Ovary (tissue), 9 donors: ENCODE measurements around the gene NDUFS6. TPM values are rescaled to one million over a fixed set of nuclear protein-coding genes. Genes with fewer than 3 reads are reported as not detected.

ENCODE experiments used
- DNase-seq, 5 donors: peaks; one replicate each; pipeline ENCODE4 v3.0.0-alpha.2; 2019 to 2020
- H3K27ac ChIP-seq, 2 donors: fragments of 200-600 bp; one replicate each; pipeline versions ENCODE4 v1.5.1 to v1.8.0; 2019 to 2022
- H3K27me3 ChIP-seq: fragments of 200-600 bp; one replicate; pipeline ENCODE4 v1.8.0; 2022
- H3K36me3 ChIP-seq: fragments of 200-600 bp; sonication (generic); one replicate; pipeline ENCODE4 v1.5.1; 2019
- H3K4me1 ChIP-seq: one replicate; pipeline ENCODE4 v1.8.1; 2013; ENCODE audit warnings: mild to moderate bottlenecking, moderate library complexity; ENCODE audit not compliant: insufficient read depth
- H3K4me3 ChIP-seq: fragments of 200-600 bp; sonication (generic); one replicate; pipeline ENCODE4 v1.5.1; 2017
- H3K9me3 ChIP-seq, 2 donors: fragments of 200-600 bp in 1 of 2; sonication (generic) in 1 of 2; one replicate each; pipeline versions ENCODE4 v1.5.1 to v1.8.1; 2013 to 2019; ENCODE audit warnings: mild to moderate bottlenecking in 1 of 2, moderate library complexity in 1 of 2
- EP300 ChIP-seq: sonication (generic); formaldehyde crosslinking; IDR thresholded peaks from one replicate; pipeline ENCODE4 v1.6.1; 2017; ENCODE audit warnings: antibody characterized with exemption
- POLR2A ChIP-seq: fragments of 450-650 bp; IDR thresholded peaks from one replicate; pipeline ENCODE4 v1.6.1; 2017; ENCODE audit warnings: antibody characterized with exemption, mild to moderate bottlenecking, moderate library complexity
- WGBS, 3 donors: extraction: QIAGEN DNeasy Blood & Tissue Kit in 1 of 3; methylation state at CpG; one replicate each; pipeline versions ENCODE4 v1.1.5 to v1.1.7; 2013 to 2017; 5-methylcytosine and 5-hydroxymethylcytosine counted together
- intact Hi-C, 4 donors: fragments of 100-400 bp; cut with DNase I; formaldehyde crosslinking; loops; one replicate each; pipeline versions ENCODE4 v1.11.0 to v1.15.1; 2022 to 2023
- polyA plus RNA-seq, 2 donors: library from polyadenylated mRNA; stranded (reverse); fragments of 200-250 nt in 1 of 2; fragments of 350-450 nt in 1 of 2; fragmentation: Illumina TruSeq in 1 of 2; extraction: RNeasy Lipid Tissue Mini Kit (QIAGEN cat#74804) in 1 of 2; gene quantifications; one replicate each; pipeline ENCODE4 v1.2.3, GENCODE V29; 2013 to 2014
- total RNA-seq, 7 donors: library from RNA; depleted of rRNA in 2 of 7; stranded (reverse); fragments of >200 nt in 2 of 7; fragmentation: NEBNext Ultra II Directional in 3 of 7; extraction: Animal tissue kit (Norgen Biotek cat#: 25700) in 3 of 7; gene quantifications; one replicate each; pipeline versions ENCODE4 v1.1.0 to v1.2.4, GENCODE V29; 2016 to 2023
- TF ChIP-seq, protein P1 (sequence below), 3 donors: fragments of 450-650 bp in 2 of 3; fragments of 200-600 bp in 1 of 3; IDR thresholded peaks; one replicate each; pipeline versions ENCODE4 v1.5.1 to v1.8.0; 2016 to 2022; ENCODE audit warnings: antibody characterized with exemption in 3 of 3, mild to moderate bottlenecking in 1 of 3
- donor health status: DM: no; HTN: no; CAD: no; lungs with moderate emphysema.
- donor health status: DM: no; HTN: no; CAD: no.
- donor health status: Bipolar disorder and iron deficiency.
- donor health status: DM: yes; HTN: yes; CAD: no.
- donor health status: DM: no; HTN: no; CAD: no.
- donor health status: DM: yes; HTN: yes; CAD: no.

NDUFS6 gene
- total and polyA plus RNA-seq, 9 donors = 16.3 to 50.8 (median 21.5) TPM

DNA sequence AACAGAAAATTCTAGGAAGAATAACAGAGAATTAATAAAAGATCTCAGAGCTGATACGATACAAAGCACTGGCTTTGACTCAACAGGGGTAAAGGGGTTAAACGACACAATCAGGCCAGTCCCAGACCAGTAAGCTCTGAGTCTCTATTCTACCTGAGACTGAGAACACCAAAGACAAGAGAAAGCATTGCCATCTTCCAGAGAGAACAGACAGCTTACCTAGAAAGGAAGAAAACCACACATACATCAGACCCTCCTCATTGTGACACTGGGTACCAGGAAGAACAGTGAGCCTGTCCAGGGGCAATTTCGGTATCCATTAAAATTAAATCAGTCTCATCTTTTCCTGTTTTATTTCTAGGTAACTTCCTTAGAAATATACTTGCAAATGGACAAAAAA is 42.6 kb upstream of the NDUFS6 start:
- DNase-seq = no peak
- Histone ChIP-seq H3K27me3 (no peaks in the 10 kb centered on the region), H3K36me3 (no peaks in the 10 kb centered on the region), H3K4me1 (no peaks in the 10 kb centered on the region), H3K4me3 (no peak overlapping the region), H3K27ac (no peak overlapping the region), H3K9me3 (no peaks in the 10 kb centered on the region)
- TF ChIP-seq EP300 (no peak), POLR2A (no peak)
- TF ChIP-seq, protein P1, sequence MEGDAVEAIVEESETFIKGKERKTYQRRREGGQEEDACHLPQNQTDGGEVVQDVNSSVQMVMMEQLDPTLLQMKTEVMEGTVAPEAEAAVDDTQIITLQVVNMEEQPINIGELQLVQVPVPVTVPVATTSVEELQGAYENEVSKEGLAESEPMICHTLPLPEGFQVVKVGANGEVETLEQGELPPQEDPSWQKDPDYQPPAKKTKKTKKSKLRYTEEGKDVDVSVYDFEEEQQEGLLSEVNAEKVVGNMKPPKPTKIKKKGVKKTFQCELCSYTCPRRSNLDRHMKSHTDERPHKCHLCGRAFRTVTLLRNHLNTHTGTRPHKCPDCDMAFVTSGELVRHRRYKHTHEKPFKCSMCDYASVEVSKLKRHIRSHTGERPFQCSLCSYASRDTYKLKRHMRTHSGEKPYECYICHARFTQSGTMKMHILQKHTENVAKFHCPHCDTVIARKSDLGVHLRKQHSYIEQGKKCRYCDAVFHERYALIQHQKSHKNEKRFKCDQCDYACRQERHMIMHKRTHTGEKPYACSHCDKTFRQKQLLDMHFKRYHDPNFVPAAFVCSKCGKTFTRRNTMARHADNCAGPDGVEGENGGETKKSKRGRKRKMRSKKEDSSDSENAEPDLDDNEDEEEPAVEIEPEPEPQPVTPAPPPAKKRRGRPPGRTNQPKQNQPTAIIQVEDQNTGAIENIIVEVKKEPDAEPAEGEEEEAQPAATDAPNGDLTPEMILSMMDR (IDR thresholded peaks at IDR 0.05) = no peak
- intact Hi-C loops = no loop called here
- 79 to 90% (median 87%) methylated on average over 3 of the region's 3 CpGs for WGBS, 3 donors

DNA sequence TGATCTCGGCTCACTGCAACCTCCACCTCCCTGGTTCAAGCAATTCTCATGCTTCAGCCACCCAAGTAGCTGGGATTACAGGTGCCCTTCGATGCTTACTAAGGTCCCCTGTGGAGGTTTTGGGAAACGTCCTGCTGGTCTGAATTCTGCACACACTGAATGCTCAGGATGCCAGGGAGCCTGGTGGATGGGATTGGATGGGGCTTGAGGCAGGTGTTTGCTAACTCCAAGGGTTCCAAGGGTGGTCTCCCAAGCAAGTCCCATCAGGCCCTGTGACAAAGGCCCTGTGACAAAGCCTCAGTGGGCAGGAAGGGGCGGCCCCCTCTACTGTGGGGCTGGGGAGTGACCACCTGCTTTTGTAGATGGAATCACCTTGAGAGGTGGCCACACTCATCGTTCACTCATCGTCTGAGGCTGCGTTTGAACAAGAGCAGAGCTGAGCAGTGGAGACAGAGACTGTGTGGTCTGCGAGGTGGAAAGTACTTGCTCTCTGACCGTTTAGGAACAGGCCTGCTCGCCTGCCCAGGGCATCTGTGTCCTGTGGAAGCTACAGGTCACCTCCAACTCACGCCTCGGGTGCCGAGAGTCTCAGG is 41.7 kb upstream of the NDUFS6 start:
- H3K4me3 ChIP-seq = no peak overlapping the region
- H3K27me3 ChIP-seq = no peaks in the 10 kb centered on the region
- H3K4me1 ChIP-seq = no peaks in the 10 kb centered on the region
- DNase-seq = peak in 3 of 5 donors; percentile 1 to 15 (median 2)
- no peak overlapping the region for H3K27ac ChIP-seq
- TF ChIP-seq EP300 (no peak), POLR2A (no peak)
- TF ChIP-seq, protein P1 (IDR thresholded peaks at IDR 0.05) = no peak
- no peaks in the 10 kb centered on the region for H3K9me3 ChIP-seq
- intact Hi-C loops = no loop called here
- no peaks in the 10 kb centered on the region for H3K36me3 ChIP-seq
- WGBS, 3 donors = 75 to 81% (median 79%) methylated on average over 13 of the region's 13 CpGs

DNA sequence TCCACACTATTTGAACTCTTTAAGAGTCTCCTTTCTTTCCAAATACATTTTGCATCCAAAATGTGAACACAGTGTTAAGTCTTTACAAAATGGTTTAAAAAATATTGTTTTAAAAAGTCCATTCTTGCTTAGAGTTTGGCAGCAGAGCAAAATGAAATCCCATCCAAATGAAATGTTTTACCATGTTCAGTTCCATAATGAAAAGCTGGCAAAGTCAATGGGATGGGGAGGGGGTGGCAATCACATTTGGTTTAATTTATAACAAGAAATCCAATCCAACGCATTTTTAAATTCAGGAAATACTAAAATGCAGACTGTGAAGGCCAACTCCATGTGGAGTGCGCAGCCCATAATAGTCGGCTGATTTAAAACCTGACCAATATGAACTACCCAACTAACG is 41.0 kb upstream of the NDUFS6 start:
- TF ChIP-seq EP300 = no peak
- TF ChIP-seq, protein P1 (IDR thresholded peaks at IDR 0.05) = no peak
- Histone ChIP-seq H3K9me3 (no peaks in the 10 kb centered on the region), H3K4me1 (no peaks in the 10 kb centered on the region), H3K4me3 (no peak overlapping the region), H3K27ac (no peak overlapping the region), H3K27me3 (no peaks in the 10 kb centered on the region), H3K36me3 (no peaks in the 10 kb centered on the region)
- DNase-seq = no peak
- WGBS, 3 donors = 60 to 75% (median 72%) methylated on average over 4 of the region's 4 CpGs
- intact Hi-C loops = loop anchor here in 3 of 4 donors (10.0 kb wide), 2 partner anchors 275 to 285 kb away; no protein-coding TSS in a partner anchor

DNA sequence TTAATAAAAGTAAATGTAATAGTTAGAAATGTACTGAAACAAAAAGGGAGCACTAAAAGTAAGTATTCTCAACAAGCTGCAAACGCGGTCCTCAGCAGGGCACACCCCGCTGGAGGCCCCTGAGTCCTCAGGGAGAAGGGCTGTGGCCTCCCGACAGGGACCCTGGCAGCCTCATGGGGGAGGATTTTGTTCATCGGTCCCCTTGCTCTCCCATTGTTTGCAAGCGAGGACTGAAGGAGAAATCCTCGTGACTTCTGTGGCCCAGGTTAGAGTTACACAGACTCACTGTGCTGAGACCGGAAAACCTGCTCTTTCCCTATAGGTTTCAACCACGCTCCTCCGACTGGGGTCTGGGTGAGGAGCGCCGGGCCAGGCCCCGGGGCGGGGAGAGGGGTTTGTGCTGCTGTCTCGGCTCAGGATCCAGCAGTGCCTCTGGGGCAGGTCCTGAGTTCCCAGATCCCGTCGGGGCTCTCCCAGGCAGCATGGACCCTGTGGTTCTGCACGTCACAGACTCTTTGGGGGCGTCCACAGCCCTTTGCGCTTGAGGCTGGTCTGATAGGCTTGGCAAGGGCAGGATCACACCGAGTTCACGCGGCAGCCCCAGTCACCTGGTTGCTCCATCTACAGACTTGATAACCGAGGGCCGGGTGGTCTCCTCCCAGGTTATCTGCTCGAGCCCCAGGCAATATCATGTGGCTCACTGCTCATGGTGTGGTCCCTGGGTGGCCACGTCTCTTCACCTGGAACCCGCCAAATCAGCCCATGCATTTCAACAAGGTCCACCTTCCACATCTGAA is 40.4 kb upstream of the NDUFS6 start:
- H3K9me3 ChIP-seq = no peaks in the 10 kb centered on the region
- H3K27ac ChIP-seq = no peak overlapping the region
- peak in 3 of 5 donors; percentile 4 to 12 (median 6) for DNase-seq
- WGBS, 3 donors = 69 to 73% (median 69%) methylated on average over 27 to 28 of the region's 28 CpGs
- H3K27me3 ChIP-seq = no peaks in the 10 kb centered on the region
- H3K36me3 ChIP-seq = no peaks in the 10 kb centered on the region
- TF ChIP-seq POLR2A = no peak
- TF ChIP-seq, protein P1 (IDR thresholded peaks at IDR 0.05) = no peak
- TF ChIP-seq EP300 = no peak
- H3K4me3 ChIP-seq = no peak overlapping the region
- no peaks in the 10 kb centered on the region for H3K4me1 ChIP-seq
- intact Hi-C loops = loop anchor here in 3 of 4 donors (10.0 kb wide), 2 partner anchors 274 to 284 kb away; no protein-coding TSS in a partner anchor
